KMS-11 (cell line): ENCODE data around the gene SCYGR4.

Experiments
- H2AFZ ChIP-seq: fragments of 200-600 bp; sonication (generic); 2 replicates; pipeline ENCODE4 v1.6.1; 2016; ENCODE audit warnings: antibody characterized with exemption, mixed run types, low read depth
- H3K27ac ChIP-seq: fragments of 200-600 bp; sonication (generic); 2 replicates; pipeline ENCODE4 v1.6.1; 2016; ENCODE audit warnings: mild to moderate bottlenecking, mixed run types
- H3K27me3 ChIP-seq: fragments of 200-600 bp; sonication (generic); 2 replicates; pipeline ENCODE4 v1.6.1; 2017; ENCODE audit warnings: mild to moderate bottlenecking, low read depth, mixed run types, moderate library complexity; ENCODE audit not compliant: insufficient read depth
- H3K36me3 ChIP-seq: fragments of 200-600 bp; sonication (generic); 2 replicates; pipeline ENCODE4 v1.6.1; 2017; ENCODE audit warnings: mild to moderate bottlenecking, mixed run types; ENCODE audit not compliant: insufficient read depth
- H3K4me1 ChIP-seq: fragments of 200-600 bp; sonication (generic); 2 replicates; pipeline ENCODE4 v1.6.1; 2016; ENCODE audit warnings: mild to moderate bottlenecking, low read depth, mixed run types; ENCODE audit not compliant: poor library complexity, severe bottlenecking
- H3K4me2 ChIP-seq: fragments of 200-600 bp; sonication (generic); 2 replicates; pipeline ENCODE4 v1.7.0; 2016; ENCODE audit warnings: mild to moderate bottlenecking, mixed run types
- H3K4me3 ChIP-seq: fragments of 200-600 bp; sonication (generic); IDR thresholded peaks from 2 replicates; pipeline ENCODE4 v1.6.1; 2017; ENCODE audit warnings: low read depth, low read length, mixed read lengths; ENCODE audit not compliant: insufficient read depth
- H3K79me2 ChIP-seq: fragments of 200-600 bp; sonication (generic); 2 replicates; pipeline ENCODE4 v1.6.1; 2016; ENCODE audit warnings: low read depth, mixed run types; ENCODE audit not compliant: insufficient read depth
- H3K9ac ChIP-seq: fragments of 200-600 bp; sonication (generic); 2 replicates; pipeline ENCODE4 v1.6.1; 2016; ENCODE audit warnings: mild to moderate bottlenecking, mixed run types
- H4K20me1 ChIP-seq: fragments of 200-600 bp; sonication (generic); 2 replicates; pipeline ENCODE4 v1.6.1; 2016; ENCODE audit warnings: mild to moderate bottlenecking, mixed run types; ENCODE audit not compliant: insufficient read depth
- TF ChIP-seq, protein P1 (sequence below): fragments of 200-600 bp; sonication (generic); conservative IDR thresholded peaks from 2 replicates; pipeline ENCODE4 v1.6.1; 2017; ENCODE audit warnings: low read depth, mild to moderate bottlenecking, antibody characterized with exemption, low read length, moderate library complexity, mixed read lengths

Gene SCYGR4

DNA sequence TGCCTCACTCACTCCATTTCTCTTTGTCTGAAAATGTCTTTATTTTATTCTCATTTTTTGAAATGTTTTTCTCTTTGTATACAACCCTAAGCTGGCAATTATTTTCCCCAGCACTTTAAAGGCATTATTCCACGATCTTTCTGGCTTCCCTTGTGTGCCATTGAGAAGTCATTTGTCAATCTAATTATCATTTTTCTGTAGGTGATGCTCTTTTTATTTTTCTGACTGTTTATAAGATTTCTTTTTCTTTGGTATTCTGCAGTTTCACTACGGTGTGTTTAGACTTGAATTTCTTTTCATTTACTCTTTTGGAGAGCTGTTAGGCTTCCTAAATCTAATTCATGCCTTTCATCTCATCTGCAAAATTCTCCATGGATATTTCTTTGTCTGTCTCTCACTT is 8.1 kb downstream of the SCYGR4 start:
- no peak overlapping the region; the same call in 1 of the 2 replicates for H3K4me2 ChIP-seq
- no peaks in the 10 kb centered on the region for H3K27me3 ChIP-seq
- H3K4me3 ChIP-seq: no peak overlapping the region
- TF ChIP-seq, protein P1, sequence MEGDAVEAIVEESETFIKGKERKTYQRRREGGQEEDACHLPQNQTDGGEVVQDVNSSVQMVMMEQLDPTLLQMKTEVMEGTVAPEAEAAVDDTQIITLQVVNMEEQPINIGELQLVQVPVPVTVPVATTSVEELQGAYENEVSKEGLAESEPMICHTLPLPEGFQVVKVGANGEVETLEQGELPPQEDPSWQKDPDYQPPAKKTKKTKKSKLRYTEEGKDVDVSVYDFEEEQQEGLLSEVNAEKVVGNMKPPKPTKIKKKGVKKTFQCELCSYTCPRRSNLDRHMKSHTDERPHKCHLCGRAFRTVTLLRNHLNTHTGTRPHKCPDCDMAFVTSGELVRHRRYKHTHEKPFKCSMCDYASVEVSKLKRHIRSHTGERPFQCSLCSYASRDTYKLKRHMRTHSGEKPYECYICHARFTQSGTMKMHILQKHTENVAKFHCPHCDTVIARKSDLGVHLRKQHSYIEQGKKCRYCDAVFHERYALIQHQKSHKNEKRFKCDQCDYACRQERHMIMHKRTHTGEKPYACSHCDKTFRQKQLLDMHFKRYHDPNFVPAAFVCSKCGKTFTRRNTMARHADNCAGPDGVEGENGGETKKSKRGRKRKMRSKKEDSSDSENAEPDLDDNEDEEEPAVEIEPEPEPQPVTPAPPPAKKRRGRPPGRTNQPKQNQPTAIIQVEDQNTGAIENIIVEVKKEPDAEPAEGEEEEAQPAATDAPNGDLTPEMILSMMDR: no peak
- H4K20me1 ChIP-seq: no peaks in the 10 kb centered on the region
- no peak overlapping the region for H3K27ac ChIP-seq
- no peaks in the 10 kb centered on the region for H3K4me1 ChIP-seq
- H3K9ac ChIP-seq: no peak overlapping the region
- H2AFZ ChIP-seq: no peak overlapping the region
- no peaks in the 10 kb centered on the region for H3K79me2 ChIP-seq
- no peaks in the 10 kb centered on the region for H3K36me3 ChIP-seq

GRCh38 chr2:227626580-227627151 is 9.4 kb downstream of the SCYGR4 start:
- H3K9ac ChIP-seq: no peak overlapping the region
- no peaks in the 10 kb centered on the region for H3K36me3 ChIP-seq
- no peaks in the 10 kb centered on the region for H3K79me2 ChIP-seq
- no peaks in the 10 kb centered on the region for H3K27me3 ChIP-seq
- no peak overlapping the region for H2AFZ ChIP-seq
- TF ChIP-seq, protein P1: no peak
- H3K4me3 ChIP-seq: no peak overlapping the region
- H3K4me1 ChIP-seq: no peaks in the 10 kb centered on the region
- no peak overlapping the region for H3K4me2 ChIP-seq
- no peak overlapping the region for H3K27ac ChIP-seq
- H4K20me1 ChIP-seq: no peaks in the 10 kb centered on the region

DNA sequence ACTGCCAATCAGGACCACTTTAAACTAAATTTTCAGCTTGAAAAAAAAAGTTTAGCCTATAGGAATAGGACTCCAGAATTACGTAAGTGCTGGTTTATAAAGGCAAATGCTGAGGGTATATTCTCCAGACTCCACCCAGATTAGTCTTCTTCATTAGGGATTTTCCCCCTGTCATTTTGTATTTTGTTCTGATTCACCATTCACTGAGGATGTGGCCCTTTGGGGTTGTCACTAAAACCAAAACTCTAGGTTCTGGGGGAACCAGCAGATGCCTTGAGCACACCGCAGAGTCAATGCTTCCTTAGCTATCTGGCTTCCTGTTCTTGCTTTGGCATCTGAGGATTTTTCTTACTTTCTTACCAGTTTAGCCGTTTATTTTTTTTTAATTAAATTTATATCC is 10.5 kb downstream of the SCYGR4 start:
- TF ChIP-seq, protein P1: no peak

DNA sequence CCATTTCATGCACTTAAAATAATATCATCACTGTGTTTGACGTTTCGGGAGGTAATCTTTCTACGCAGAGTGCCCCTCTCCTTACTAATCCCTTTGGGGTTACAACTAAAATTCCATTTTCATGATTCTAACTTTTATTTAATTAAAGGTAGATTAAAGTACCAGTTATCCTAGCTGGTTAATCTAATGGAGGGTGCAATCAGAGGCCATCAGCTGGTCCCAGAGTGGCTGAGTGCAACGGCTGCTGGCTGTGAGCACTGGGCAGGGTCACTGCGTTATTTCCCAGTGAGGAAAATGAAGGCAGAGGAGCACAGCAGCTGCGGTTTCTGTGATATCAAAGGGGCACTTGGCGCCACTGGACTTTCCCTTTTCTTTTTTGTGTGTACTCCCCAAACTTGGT is 12.1 kb downstream of the SCYGR4 start:
- Histone ChIP-seq H3K4me2 (no peak overlapping the region), H3K27me3 (no peaks in the 10 kb centered on the region), H3K79me2 (no peaks in the 10 kb centered on the region), H3K9ac (no peak overlapping the region), H2AFZ (no peak overlapping the region), H3K36me3 (no peaks in the 10 kb centered on the region), H4K20me1 (no peaks in the 10 kb centered on the region), H3K27ac (no peak overlapping the region), H3K4me3 (no peak overlapping the region), H3K4me1 (no peaks in the 10 kb centered on the region)
- TF ChIP-seq, protein P1: no peak

More for the DNA sequence above, 10.5 kb downstream of the SCYGR4 start:
- Histone ChIP-seq H3K9ac (no peak overlapping the region), H2AFZ (no peak overlapping the region), H4K20me1 (no peaks in the 10 kb centered on the region), H3K79me2 (no peaks in the 10 kb centered on the region), H3K4me1 (no peaks in the 10 kb centered on the region), H3K4me3 (no peak overlapping the region), H3K4me2 (no peak overlapping the region), H3K27me3 (no peaks in the 10 kb centered on the region), H3K27ac (no peak overlapping the region), H3K36me3 (no peaks in the 10 kb centered on the region)
